Measurements from ENCODE around the gene EEFSEC. TPM values are rescaled to one million over a fixed set of nuclear protein-coding genes. Genes with fewer than 3 reads are reported as not detected.

Gene EEFSEC
- total RNA-seq, 1 donor from 2014 or later: 5.7 TPM

DNA sequence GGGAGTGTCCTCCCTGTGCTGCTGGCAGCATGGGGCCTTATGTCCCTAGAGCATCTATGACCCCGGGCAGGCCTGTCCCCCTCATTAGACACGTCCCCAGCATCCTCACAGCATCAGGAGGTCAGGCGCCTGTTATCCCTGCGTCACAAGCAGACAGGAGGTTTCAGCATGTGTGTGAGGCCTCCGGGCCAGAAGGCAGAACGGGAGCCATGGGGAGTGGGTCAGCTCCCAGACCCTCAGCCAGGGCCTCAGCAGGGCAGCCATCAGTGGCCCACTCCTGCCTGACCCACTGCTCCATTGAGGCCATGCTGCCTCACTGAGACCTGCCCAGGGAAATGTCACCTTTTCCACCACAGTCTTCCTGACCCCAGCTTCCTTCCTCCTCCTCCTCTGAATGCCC lies 241.8 kb downstream of the EEFSEC start:
- DNase-seq: no peak

GRCh38 chr3:128395500-128396162 lies 242.3 kb downstream of the EEFSEC start:
- no peak for DNase-seq

- DNase-seq: no peak
Measured at GRCh38 chr3:128397484-128397883, 244.2 kb downstream of the EEFSEC start.

- no peak for DNase-seq
Measured at GRCh38 chr3:128398586-128398985, 245.3 kb downstream of the EEFSEC start.

- DNase-seq: no peak
Measured at GRCh38 chr3:128399221-128399915, 246.1 kb downstream of the EEFSEC start.

DNA sequence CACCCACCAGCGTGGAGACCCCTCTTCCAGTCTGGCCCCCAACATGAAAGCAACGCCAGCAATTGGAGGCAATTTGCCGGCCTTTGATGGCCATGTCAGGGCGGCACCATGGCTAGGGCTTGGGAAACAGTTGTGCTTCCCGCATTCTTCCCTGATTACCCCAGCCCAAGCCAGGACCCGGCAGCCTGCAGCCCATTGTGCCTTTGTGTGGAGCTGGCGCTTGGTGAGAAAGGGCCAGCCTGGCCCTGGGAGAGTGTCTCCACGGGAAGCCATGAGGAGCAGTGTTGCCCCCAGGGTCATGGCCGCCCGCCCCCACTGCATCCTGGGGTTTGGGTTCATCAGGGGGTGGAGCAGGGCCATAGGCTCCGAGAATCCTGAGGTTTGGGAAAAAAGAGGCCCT lies 247.4 kb downstream of the EEFSEC start:
- DNase-seq: no peak

DNA sequence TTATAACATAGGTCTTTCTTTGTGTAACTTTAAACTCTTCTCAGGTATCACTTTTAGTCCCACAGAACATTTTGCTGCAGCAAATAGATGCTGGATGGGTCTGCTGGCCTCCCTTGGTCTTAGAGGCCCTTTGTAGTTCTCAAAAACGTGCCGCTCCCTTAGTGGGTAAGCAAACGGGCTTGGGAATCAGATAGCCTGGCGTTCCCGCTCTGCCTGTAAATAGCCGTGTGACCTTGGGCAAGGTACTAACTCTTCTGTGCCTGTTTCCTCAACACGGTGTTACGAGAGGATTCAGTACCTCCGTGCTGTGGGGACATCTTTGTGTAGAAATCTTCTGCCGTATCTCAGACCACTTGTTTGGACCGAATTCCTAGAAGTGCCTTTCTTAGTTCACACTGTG lies 249.0 kb downstream of the EEFSEC start:
- no peak for DNase-seq

DNA sequence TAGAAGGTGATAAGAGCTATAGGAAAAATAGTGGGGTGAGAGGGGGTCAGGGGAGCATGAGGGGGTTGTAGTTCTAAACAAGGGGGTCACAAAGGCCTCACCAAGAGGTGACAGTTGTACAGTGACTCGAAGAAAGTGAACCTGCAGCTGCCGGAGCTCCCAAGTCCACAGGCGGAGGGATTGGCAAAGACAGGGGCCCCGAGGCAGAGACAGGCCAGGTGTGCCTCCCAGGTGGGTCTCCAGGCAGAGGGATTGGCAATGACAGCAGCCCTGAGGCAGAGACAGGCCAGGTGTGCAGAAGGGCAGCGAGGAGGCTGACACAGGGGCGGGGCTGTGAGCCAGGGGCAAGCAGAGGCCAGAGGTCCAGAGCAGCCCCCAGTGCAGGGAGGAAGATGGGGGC lies 249.7 kb downstream of the EEFSEC start:
- DNase-seq: no peak

GRCh38 chr3:128404276-128405068 lies 251.2 kb downstream of the EEFSEC start:
- no peak for DNase-seq

GRCh38 chr3:128405554-128406277 lies 252.4 kb downstream of the EEFSEC start:
- no peak for DNase-seq

DNA sequence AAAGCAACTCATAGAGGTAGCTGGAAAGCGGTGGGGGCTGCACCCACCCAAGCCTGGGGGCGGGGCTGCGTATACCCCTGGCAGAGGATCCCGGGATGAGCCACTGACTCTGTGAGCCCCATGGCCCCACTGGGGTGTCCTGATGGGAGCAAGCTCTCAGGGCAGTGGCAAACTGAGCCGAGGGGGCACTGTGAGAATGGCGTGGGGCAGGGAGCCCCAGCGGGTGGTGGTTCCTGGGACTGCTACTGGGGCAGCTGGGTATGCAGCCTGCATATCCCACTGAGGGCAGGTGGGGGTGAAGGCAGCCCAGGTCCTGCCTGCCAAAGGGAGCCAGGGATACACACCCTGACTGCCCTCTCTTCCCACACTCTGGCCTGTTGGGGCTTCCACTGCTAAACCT lies 254.0 kb downstream of the EEFSEC start:
- DNase-seq: no peak

GRCh38 chr3:128408012-128408692 lies 254.9 kb downstream of the EEFSEC start:
- DNase-seq: no peak

- DNase-seq: peak; percentile 17
Measured at GRCh38 chr3:128408693-128409623, 255.7 kb downstream of the EEFSEC start.

- DNase-seq: no peak
Measured at GRCh38 chr3:128409624-128410581, 256.6 kb downstream of the EEFSEC start.

GRCh38 chr3:128410669-128411573 lies 257.6 kb downstream of the EEFSEC start:
- DNase-seq: no peak

DNA sequence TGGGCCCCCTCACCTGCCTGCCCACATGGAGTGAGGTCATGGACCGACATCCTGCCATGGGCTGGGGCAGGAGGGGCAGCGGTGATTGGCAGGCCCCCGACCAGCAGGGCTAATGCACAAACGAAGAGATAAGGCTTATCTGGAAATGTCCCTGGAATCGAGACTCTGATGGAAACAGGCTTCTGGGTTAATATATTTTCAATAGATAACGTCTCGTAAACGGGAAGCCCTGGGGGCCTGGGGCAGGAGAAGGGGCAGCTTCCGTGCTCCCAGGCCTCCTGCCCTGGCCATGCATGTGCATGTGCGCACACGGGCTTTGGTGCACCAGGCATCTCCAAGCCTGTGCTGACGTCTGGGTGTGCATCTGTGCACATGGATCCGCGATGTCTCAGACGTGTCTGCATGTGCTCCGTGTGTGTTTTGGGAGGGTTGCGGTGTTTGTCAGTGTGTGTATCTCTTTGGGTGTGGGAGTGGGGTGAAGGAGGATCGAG lies 258.3 kb downstream of the EEFSEC start:
- no peak for DNase-seq

- no peak for DNase-seq
Measured at GRCh38 chr3:128412180-128413002, 259.1 kb downstream of the EEFSEC start.

Data from skin of body (tissue), 2 donors.